HG03354 (cell line): ENCODE data around the gene SYNJ2.
"Not testable (repeated sequence)": the region's sequence is repeated elsewhere in the genome, so short reads cannot be mapped to it uniquely, and the experiment has no call there.

ENCODE experiments used
- ATAC-seq: cut with Tn5 transposase; IDR thresholded peaks from one replicate; pipeline ENCODE4 v1.9.1; 2021; ENCODE audit warnings: mild to moderate bottlenecking; ENCODE audit not compliant: unreplicated experiment, poor library complexity, severe bottlenecking

SYNJ2 gene

DNA sequence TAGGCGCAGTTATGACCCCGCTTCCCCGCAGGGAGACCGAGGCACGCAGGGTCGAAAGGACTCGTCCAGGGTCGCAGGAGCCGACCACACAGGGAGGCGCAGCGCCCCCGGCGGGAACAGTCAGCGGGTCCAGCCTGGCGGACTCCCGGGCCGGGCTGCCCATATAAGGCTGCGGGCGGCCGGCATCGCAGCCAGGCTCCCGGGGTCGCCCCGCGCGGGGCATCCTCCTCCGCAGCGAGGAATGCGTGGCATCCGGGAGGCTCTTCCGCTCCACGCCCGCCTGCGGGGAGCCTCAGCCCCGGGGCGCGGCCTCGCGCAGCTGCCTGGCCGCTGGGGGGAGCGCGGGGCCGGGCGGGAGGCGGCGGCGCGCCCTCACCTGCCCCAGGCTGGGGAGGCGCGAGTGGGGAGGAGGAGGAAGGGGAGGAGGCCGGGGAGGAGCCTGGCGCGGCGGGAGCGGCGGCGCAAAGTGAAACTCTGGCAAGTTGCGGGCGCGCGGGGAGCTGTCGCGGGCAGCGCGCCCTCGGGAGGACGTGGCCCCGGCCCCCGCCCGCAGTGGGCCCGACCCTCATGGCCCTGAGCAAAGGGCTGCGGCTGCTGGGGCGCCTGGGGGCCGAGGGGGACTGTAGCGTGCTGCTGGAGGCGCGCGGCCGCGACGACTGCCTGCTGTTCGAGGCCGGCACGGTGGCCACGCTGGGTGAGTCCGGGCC is at the start of gene SYNJ2:
SYNJ2 (plus strand) TSS at position 469 of the 707 bp plus-strand sequence; CDS start at position 568, 99 bp downstream.
- ATAC-seq: peak; percentile 80

DNA sequence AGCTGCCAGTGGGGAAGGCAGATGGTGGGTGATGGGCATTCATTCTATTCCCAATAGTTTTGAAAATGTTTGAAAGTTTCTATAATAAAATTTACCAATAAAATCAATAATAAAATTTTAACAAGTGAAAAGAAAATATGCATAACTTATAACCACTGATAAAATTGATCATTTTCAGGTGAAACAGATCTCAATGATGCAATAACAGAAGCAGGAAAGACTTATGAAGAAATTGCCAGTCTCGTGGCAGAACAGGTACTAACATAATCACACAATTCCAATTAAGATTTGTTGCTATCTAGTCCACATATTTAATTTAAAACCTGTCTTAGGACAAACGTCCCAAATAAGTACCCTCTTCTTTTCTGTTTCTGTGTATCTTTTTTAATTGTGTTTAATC is 45.9 kb upstream of the SYNJ2 start:
- no peak for ATAC-seq

DNA sequence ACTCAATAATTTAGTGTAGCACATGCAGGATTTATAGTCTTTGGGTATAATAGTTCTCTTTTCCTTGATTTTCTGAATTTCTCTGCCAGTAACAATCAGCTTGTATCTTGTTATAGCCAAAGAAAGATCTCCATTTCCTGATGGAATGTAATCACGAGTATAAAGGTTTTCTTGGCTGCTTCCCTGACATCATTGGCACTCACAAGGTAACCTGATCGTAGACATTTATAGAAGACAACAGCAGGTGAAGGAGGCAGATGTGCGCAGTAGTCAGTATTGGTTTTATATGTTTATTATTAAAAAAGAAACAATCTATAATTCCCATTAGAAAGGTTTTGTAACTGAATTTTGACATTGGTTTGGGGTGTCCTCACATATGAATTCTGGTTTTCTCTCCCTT is 44.3 kb upstream of the SYNJ2 start:
- ATAC-seq: no peak

DNA sequence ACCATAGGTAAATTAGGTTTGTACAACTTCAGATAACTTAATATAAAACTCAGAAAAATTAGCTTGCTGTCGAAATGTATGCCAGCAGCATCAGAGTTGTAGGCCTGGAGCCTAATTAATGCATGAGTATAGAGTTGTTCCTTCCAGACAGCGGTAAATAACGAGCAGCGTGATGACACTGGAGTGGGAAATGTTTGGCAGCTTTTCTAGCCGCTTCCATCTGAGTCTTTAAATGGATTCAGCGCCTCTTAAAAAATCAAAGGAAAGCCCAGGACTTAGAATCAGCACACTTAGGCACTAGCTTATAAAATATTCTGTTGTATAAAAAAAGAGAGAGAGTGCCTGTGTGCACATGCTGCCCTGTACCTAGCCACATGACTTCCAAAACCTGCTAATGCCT is 43.7 kb upstream of the SYNJ2 start:
- ATAC-seq: no peak

GRCh38 chr6:157940375-157941036 is 41.2 kb upstream of the SYNJ2 start:
- not testable (repeated sequence) for ATAC-seq

DNA sequence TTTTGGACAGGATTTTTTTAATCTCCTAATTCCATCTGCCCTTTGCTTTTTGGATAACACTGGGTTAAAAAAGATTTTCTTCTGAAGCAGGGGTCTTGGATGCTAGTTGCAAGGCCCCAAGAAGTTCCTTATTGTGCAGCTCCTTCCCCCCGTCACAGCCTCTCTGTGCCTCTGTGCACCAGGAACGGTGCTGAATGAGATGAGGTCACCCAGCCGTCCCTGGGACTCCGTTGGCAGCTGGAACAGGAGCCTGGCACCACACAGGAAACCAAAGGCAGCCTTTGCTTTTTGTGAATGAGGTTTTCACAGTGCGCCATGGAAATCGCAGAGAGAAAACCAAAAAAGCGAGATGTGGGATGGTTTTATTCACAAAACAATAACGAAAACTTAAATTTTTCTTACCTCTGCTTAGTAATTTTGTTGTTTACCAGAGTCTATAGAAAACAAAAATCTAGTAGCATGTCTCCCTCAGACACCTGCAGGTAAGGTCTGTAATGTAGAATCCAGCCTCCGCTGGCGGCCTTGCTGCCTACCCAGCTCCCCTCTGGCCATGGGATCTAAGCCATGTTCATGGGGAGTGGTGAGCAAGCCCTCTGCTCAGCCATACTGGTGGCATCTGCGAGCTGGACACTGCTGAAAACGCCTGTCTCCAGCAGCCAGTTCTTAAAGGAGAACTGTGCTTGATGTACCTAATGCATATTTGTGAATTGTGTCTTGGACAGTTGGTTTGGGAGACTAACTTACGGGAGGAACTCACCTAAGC is 40.4 kb upstream of the SYNJ2 start:
- ATAC-seq: no peak

DNA sequence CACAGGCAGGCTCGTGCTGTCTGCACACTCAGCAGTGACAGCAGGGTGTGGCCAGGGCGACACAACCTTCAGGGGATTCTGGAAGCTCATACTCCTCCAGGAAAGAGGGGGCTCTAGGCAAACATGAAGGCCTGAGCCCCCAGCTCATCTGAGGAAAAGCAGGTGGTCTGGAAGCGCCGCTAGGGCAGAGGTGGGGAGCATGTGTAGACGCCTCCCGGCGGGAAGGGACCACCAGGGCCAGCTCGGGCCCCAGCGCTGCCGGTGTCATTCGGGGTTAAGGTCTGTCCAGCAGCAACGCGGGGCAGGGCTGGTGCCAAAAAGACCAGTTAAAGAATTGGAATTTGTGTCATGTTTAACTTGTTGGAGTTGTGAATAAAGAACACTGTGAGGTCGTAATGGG is 39.3 kb upstream of the SYNJ2 start:
- no peak for ATAC-seq

- no peak for ATAC-seq
These were observed 38.3 kb upstream of the SYNJ2 start for GRCh38 chr6:157943249-157943963.

DNA sequence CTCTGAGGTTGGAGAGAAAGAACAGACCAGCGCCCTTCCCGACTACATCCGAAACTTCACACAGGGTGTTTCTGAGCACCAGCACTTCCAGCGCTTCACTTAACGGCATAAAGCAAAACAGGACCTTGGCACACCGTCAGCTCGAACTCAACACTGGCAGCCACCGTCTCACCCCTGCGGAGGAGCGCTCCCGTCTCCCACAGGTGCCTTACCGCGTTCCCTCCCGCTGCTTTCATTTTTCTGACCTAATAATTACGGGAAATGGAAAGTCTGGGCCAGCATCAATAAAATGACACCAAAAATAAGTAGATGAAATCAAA is 37.7 kb upstream of the SYNJ2 start:
- no peak for ATAC-seq

- ATAC-seq: no peak
These were observed 36.4 kb upstream of the SYNJ2 start for GRCh38 chr6:157944983-157945931.

GRCh38 chr6:157946053-157946617 is 35.5 kb upstream of the SYNJ2 start:
- no peak for ATAC-seq

DNA sequence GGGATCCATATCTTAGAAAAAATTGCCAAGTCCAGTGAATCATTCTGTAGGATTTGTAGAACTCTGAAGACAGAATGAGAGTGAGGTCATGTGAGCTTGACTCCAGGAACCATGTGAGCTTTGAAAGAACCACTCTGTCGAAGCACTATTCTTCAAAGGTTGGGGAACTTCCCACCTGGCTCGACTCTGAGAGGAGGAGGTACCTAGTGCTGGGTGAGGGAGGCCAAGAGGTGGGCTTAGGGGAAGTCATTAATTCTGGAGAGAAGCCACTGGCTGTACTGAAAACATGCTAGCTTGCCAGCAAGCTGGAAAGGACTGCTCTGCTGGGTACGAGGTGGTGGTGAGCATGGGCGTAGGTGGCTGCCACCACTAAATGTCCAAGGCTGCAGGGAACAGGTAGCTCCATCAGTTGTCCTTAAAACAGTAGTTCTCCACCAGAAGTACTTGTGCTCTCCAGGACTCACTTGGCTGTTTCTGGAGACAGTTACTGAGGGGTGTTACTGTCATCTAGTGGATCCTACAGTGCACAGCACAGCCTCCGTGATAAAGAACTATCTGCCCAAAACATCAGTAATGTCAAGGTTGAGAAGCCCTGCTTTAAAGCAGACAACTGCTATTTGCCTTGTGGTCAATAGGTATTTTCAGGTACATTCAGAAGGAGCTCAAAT is 34.7 kb upstream of the SYNJ2 start:
- no peak for ATAC-seq

DNA sequence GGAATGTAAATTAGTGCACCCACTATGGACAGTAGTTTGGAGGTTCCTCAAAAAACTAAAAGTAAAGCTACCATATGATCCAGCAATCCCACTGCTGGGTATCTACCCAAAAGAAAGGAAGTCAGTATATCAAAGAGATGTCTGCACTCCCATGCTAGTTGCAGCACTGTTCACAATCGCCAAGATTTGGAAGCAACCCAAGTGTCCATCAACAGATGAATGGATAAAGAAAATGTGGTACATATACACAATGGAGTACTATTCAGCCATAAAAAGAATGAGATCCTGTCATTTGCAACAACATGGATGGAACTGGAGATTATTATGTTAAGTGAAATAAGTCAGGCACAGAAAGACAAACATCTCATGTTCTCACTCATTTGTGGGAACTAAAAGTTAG is 30.8 kb upstream of the SYNJ2 start:
- ATAC-seq: not testable (repeated sequence)

DNA sequence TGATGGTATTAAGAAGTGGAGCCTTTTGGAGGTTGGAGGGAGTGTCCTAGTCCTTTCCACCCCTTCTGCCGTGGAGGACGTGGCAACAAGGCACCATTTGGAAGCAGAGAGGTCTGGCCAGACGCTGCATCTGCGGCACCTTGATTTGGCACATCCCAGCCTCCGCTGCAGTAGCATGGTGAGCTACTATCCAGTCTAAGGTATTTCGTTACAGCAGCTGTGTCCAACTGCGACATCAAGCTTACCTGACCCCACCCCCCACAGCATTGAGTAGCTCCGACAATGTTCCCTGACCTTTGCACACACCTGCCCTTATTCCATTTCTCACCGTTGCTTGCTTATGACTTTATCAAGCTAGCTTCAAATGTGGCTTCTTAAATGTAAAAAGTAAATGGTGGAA is 29.8 kb upstream of the SYNJ2 start:
- ATAC-seq: no peak

DNA sequence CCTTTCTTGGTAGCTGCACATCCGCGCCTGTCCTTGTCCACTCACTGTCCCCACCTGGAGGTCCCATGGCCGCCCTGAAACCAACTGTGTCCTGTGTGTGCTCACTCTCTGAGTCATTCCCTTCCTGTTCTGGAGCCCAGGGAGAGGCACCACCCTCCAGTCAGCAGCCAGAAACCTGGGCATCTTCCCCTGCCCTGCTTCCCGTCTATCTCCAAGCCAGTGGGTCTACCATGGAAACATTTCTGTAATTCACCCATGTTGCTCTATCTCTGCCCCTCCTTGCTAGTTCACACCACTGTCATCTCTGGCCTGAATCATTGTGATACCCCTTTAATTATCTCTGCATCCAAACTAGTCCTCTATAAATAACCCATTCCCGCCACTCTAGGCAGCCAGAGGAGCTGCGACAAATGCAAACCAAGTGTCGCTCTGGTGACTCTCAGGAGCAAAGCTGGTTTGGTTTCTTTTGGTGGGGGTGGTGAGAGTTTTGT is 28.8 kb upstream of the SYNJ2 start:
- ATAC-seq: no peak

DNA sequence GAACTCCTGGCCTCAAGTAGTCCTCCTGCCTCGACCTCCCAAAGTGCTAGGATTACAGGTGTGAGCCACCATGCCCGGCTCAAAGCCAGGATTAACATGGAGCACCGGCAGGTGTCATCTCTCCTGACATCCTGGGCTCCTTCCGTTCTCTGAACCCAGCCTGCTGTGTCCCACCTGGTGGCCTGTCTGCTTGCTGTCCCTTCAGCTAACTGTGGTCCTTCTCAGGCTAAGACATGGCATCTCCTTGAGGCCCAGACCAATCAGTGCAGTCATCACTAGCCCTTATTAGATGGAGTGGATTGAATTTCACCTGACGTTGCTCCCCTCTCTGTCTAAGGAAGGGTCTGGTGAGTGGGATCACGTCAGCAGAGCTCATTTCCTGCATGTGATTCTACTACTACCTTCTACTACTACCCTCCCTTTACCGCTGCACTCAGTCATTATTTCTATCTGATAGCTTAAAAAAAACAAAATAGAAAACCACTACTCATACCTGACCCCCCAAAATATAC is 28.0 kb upstream of the SYNJ2 start:
- ATAC-seq: no peak

DNA sequence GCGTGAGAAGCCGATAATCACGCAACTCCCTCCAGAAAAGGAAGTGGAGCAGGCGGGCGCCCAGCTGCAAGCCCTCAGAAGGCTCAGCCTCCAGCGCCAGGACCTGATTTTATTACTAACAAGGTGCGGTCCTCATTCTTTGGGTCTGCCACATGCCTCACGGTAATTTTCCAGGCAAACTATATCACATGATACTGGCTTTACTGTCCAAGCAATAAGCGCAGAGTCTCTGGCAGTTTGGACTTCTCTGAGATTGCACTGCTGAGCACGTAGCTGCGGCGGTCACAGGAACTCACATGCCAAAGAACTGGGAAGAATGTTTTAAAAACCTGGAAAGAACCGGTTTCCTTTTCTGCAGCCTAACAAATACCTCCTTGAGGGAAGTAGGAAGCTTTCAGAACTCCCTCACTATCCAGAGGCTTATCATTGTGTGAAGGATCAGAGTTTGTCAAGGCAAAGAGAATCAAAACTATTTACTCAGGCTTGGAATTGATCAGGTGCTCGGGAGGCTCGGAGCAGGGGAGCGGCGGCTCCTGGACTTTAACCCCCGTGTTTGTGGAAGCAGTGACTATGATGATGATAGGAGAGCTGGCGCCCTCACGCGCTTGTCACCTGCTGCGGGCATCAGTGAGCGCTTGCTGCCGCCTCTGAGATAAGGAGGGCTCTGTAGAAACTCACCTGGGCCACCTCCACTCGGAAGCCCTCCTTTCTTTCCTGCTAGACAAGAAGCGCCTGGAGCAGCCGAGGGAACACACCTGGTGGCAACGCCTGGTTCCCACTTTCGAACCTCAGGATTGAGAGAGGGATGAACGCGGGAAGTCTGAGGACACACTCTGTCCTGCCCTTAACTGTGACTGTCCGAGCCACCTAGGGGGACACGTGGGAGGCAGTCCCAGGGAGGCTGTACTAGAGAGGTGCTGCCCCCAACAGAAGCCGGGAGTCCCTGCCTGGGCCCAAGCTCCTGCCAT is 27.2 kb upstream of the SYNJ2 start:
- ATAC-seq: no peak
